ENCODE data around the gene OSBPL5.

OSBPL5 gene

GRCh38 chr11:3199537-3200295, 34.6 kb upstream of the OSBPL5 start:
- Histone ChIP-seq H3K27me3 (replicated peaks; ENCODE audit: control insufficient read depth, insufficient read depth, low read length) (no peaks in the 10 kb centered on the region; the same call in 1 of the 2 replicates), H3K4me3 (replicated peaks; ENCODE audit: low read depth, low read length) (no peak overlapping the region), H3K36me3 (ENCODE audit: control insufficient read depth, insufficient read depth, low read length) (no peaks in the 10 kb centered on the region)
- no peak for TF ChIP-seq CTCF (IDR thresholded peaks at IDR 0.05; ENCODE audit: insufficient read depth, low read length, poor library complexity, severe bottlenecking)
- DNase-seq (ENCODE audit: extremely low read depth, insufficient read length) = no peak

- no peak for TF ChIP-seq CTCF (IDR thresholded peaks at IDR 0.05; ENCODE audit: insufficient read depth, low read length, poor library complexity, severe bottlenecking)
- H3K27me3 ChIP-seq (replicated peaks; ENCODE audit: control insufficient read depth, insufficient read depth, low read length) = no peaks in the 10 kb centered on the region; the same call in none of the 2 replicates
- no peaks in the 10 kb centered on the region for H3K36me3 ChIP-seq (ENCODE audit: control insufficient read depth, insufficient read depth, low read length)
- no peak for DNase-seq (ENCODE audit: extremely low read depth, insufficient read length)
- H3K4me3 ChIP-seq (replicated peaks; ENCODE audit: low read depth, low read length) = no peak overlapping the region
Measured at GRCh38 chr11:3198815-3199214, 33.7 kb upstream of the OSBPL5 start.

- no peaks in the 10 kb centered on the region for H3K36me3 ChIP-seq (ENCODE audit: control insufficient read depth, insufficient read depth, low read length)
- DNase-seq (ENCODE audit: extremely low read depth, insufficient read length) = no peak
- no peak for TF ChIP-seq CTCF (IDR thresholded peaks at IDR 0.05; ENCODE audit: insufficient read depth, low read length, poor library complexity, severe bottlenecking)
- H3K4me3 ChIP-seq (replicated peaks; ENCODE audit: low read depth, low read length) = no peak overlapping the region
- no peaks in the 10 kb centered on the region; the same call in none of the 2 replicates for H3K27me3 ChIP-seq (replicated peaks; ENCODE audit: control insufficient read depth, insufficient read depth, low read length)
Measured at GRCh38 chr11:3197878-3198528, 32.9 kb upstream of the OSBPL5 start.

- no peak for DNase-seq (ENCODE audit: extremely low read depth, insufficient read length)
- H3K36me3 ChIP-seq (ENCODE audit: control insufficient read depth, insufficient read depth, low read length) = no peaks in the 10 kb centered on the region
- no peak for TF ChIP-seq CTCF (IDR thresholded peaks at IDR 0.05; ENCODE audit: insufficient read depth, low read length, poor library complexity, severe bottlenecking)
- no peak overlapping the region for H3K4me3 ChIP-seq (replicated peaks; ENCODE audit: low read depth, low read length)
- H3K27me3 ChIP-seq (replicated peaks; ENCODE audit: control insufficient read depth, insufficient read depth, low read length) = no peaks in the 10 kb centered on the region; the same call in none of the 2 replicates
Measured at GRCh38 chr11:3197044-3197695, 32.1 kb upstream of the OSBPL5 start.

GRCh38 chr11:3196161-3197043, 31.3 kb upstream of the OSBPL5 start:
- no peak for DNase-seq (ENCODE audit: extremely low read depth, insufficient read length)
- Histone ChIP-seq H3K36me3 (ENCODE audit: control insufficient read depth, insufficient read depth, low read length) (no peaks in the 10 kb centered on the region), H3K4me3 (replicated peaks; ENCODE audit: low read depth, low read length) (no peak overlapping the region), H3K27me3 (replicated peaks; ENCODE audit: control insufficient read depth, insufficient read depth, low read length) (no peaks in the 10 kb centered on the region; the same call in none of the 2 replicates)
- TF ChIP-seq CTCF (IDR thresholded peaks at IDR 0.05; ENCODE audit: insufficient read depth, low read length, poor library complexity, severe bottlenecking) = no peak

Measured in GM06990 (cell line).